Tibial artery (tissue), 4 donors: ENCODE measurements around the gene ZNF576.

Experiments
- DNase-seq, 2 donors: peaks; one replicate each; pipeline ENCODE4 v3.0.0-alpha.2; 2019
- H3K27ac ChIP-seq, 2 donors: fragments of 200-600 bp; sonication (generic) in 1 of 2; 1 replicate in 1 of 2; 2 replicates in 1 of 2; pipeline ENCODE4 v1.5.1; 2018 to 2019; ENCODE audit warnings: mild to moderate bottlenecking in 1 of 2
- H3K27me3 ChIP-seq, 2 donors: fragments of 200-600 bp; sonication (generic) in 1 of 2; one replicate each; pipeline versions ENCODE4 v1.5.1 to v1.6.0; 2016 to 2019
- H3K36me3 ChIP-seq, 3 donors: fragments of 200-600 bp; sonication (generic) in 2 of 3; one replicate each; pipeline ENCODE4 v1.5.1; 2016 to 2019; ENCODE audit warnings: mild to moderate bottlenecking in 2 of 3
- H3K4me1 ChIP-seq, 4 donors: fragments of 200-600 bp; sonication (generic) in 2 of 4; 1 replicate in 3 of 4; 2 replicates in 1 of 4; pipeline ENCODE4 v1.5.1; 2016 to 2019
- H3K4me3 ChIP-seq, 2 donors: fragments of 200-600 bp; sonication (generic) in 1 of 2; 1 replicate in 1 of 2; 2 replicates in 1 of 2; pipeline ENCODE4 v1.5.1; 2018 to 2019; ENCODE audit warnings: mild to moderate bottlenecking in 2 of 2
- H3K9me3 ChIP-seq, 3 donors: fragments of 200-600 bp; sonication (generic) in 1 of 3; one replicate each; pipeline ENCODE4 v1.5.1; 2016 to 2019
- intact Hi-C: fragments of 100-400 bp; cut with DNase I; formaldehyde crosslinking; loops from one replicate; pipeline ENCODE4 v1.15.0; 2023; ENCODE audit warnings: low total_unique reads
- TF ChIP-seq, protein P1 (sequence below), 2 experiments: fragments of 200-600 bp in 1 of 2; fragments of 450-650 bp in 1 of 2; IDR thresholded peaks; one replicate each; pipeline ENCODE4 v1.5.1; 2017 to 2019; ENCODE audit warnings: antibody characterized with exemption in 2 of 2, mild to moderate bottlenecking in 1 of 2, moderate library complexity in 1 of 2

ZNF576 gene

GRCh38 chr19:43561139-43561970, 35.0 kb upstream of the ZNF576 start:
- Histone ChIP-seq H3K4me1 (peaks cover 0 to 19% (median 11%) of the 10 kb centered on the region in 4 donors), H3K9me3 (no peaks in the 10 kb centered on the region), H3K27ac (no peak overlapping the region), H3K36me3 (peaks cover 18 to 44% (median 36%) of the 10 kb centered on the region in 3 donors), H3K4me3 (no peak overlapping the region), H3K27me3 (no peaks in the 10 kb centered on the region)
- TF ChIP-seq, protein P1, sequence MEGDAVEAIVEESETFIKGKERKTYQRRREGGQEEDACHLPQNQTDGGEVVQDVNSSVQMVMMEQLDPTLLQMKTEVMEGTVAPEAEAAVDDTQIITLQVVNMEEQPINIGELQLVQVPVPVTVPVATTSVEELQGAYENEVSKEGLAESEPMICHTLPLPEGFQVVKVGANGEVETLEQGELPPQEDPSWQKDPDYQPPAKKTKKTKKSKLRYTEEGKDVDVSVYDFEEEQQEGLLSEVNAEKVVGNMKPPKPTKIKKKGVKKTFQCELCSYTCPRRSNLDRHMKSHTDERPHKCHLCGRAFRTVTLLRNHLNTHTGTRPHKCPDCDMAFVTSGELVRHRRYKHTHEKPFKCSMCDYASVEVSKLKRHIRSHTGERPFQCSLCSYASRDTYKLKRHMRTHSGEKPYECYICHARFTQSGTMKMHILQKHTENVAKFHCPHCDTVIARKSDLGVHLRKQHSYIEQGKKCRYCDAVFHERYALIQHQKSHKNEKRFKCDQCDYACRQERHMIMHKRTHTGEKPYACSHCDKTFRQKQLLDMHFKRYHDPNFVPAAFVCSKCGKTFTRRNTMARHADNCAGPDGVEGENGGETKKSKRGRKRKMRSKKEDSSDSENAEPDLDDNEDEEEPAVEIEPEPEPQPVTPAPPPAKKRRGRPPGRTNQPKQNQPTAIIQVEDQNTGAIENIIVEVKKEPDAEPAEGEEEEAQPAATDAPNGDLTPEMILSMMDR (IDR thresholded peaks at IDR 0.05) = no peak
- intact Hi-C loops = no loop called here
- no peak for DNase-seq

- Histone ChIP-seq H3K27me3 (no peaks in the 10 kb centered on the region), H3K27ac (peak overlapping the region; percentile 54 to 55), H3K4me3 (no peak overlapping the region), H3K36me3 (peaks cover 18 to 39% (median 30%) of the 10 kb centered on the region in 3 donors), H3K4me1 (peaks cover 0 to 19% (median 11%) of the 10 kb centered on the region in 4 donors), H3K9me3 (no peaks in the 10 kb centered on the region)
- intact Hi-C loops = no loop called here
- DNase-seq = no peak
- TF ChIP-seq, protein P1 (IDR thresholded peaks at IDR 0.05) = no peak
Observed at GRCh38 chr19:43562226-43562697, 34.1 kb upstream of the ZNF576 start.

- DNase-seq = peak; percentile 82 to 89
- no peaks in the 10 kb centered on the region for H3K27me3 ChIP-seq
- intact Hi-C loops = no loop called here
- H3K4me1 ChIP-seq = peaks cover 0 to 19% (median 11%) of the 10 kb centered on the region in 4 donors
- TF ChIP-seq, protein P1 (IDR thresholded peaks at IDR 0.05) = no peak
- no peaks in the 10 kb centered on the region for H3K9me3 ChIP-seq
- H3K36me3 ChIP-seq = peaks cover 18 to 37% (median 30%) of the 10 kb centered on the region in 3 donors
- peak overlapping the region; percentile 54 to 55 for H3K27ac ChIP-seq
- H3K4me3 ChIP-seq = no peak overlapping the region
Observed at GRCh38 chr19:43562698-43563241, 33.6 kb upstream of the ZNF576 start.

DNA sequence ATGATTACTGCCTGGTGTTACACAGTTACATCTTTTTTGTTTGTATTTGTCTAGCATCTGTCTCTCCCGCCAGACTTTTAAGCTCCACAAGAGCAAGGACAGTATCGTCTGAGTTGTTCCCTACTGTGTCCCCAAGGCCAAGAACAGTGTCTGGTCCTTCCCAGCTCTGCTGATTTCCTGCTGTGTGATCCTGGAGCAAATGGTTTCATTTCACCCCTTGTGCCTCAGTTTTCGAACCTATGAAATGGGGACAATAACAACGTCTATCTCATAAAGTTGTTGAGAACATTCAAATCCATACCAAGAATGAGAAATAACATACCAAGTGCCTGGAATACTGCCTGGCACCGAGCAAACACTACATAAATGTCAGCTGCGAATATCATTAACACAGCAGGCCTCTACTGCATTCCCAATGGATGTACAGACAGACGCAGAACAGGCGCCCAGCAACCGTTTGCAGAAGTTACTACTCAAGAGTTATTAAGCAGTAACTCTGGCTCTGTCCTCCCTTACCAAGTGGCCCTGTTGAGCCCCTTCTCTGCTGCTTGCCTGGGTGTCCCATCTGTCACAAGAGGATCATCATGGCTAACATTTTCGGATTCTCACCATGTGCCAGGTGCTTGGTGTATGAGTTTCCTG, 32.5 kb upstream of the ZNF576 start:
- Histone ChIP-seq H3K36me3 (peaks cover 6 to 27% (median 21%) of the 10 kb centered on the region in 3 donors), H3K4me1 (peaks cover 0 to 19% (median 11%) of the 10 kb centered on the region in 4 donors), H3K9me3 (no peaks in the 10 kb centered on the region), H3K27ac (peak overlapping the region in 1 of 2 donors; percentile 50), H3K27me3 (no peaks in the 10 kb centered on the region), H3K4me3 (no peak overlapping the region)
- TF ChIP-seq, protein P1 (IDR thresholded peaks at IDR 0.05) = no peak
- intact Hi-C loops = no loop called here
- DNase-seq = no peak

- Histone ChIP-seq H3K4me1 (peaks cover 0 to 19% (median 11%) of the 10 kb centered on the region in 4 donors), H3K27me3 (no peaks in the 10 kb centered on the region), H3K4me3 (no peak overlapping the region), H3K9me3 (no peaks in the 10 kb centered on the region), H3K27ac (no peak overlapping the region), H3K36me3 (peaks cover 1 to 20% (median 18%) of the 10 kb centered on the region in 3 donors)
- TF ChIP-seq, protein P1 (IDR thresholded peaks at IDR 0.05) = no peak
- no peak for DNase-seq
- intact Hi-C loops = no loop called here
Observed at GRCh38 chr19:43564800-43565199, 31.6 kb upstream of the ZNF576 start.
